ENCODE measurements around the gene RPS19. TPM values are rescaled to one million over a fixed set of nuclear protein-coding genes. Genes with fewer than 3 reads are reported as not detected.

Gene RPS19
- total and polyA plus RNA-seq, 10 of the 15 experiments (the other 5 are each of a cell fraction or from before 2014, with no cell fraction given): 2,615 to 5,578 (median 4,127) TPM

DNA sequence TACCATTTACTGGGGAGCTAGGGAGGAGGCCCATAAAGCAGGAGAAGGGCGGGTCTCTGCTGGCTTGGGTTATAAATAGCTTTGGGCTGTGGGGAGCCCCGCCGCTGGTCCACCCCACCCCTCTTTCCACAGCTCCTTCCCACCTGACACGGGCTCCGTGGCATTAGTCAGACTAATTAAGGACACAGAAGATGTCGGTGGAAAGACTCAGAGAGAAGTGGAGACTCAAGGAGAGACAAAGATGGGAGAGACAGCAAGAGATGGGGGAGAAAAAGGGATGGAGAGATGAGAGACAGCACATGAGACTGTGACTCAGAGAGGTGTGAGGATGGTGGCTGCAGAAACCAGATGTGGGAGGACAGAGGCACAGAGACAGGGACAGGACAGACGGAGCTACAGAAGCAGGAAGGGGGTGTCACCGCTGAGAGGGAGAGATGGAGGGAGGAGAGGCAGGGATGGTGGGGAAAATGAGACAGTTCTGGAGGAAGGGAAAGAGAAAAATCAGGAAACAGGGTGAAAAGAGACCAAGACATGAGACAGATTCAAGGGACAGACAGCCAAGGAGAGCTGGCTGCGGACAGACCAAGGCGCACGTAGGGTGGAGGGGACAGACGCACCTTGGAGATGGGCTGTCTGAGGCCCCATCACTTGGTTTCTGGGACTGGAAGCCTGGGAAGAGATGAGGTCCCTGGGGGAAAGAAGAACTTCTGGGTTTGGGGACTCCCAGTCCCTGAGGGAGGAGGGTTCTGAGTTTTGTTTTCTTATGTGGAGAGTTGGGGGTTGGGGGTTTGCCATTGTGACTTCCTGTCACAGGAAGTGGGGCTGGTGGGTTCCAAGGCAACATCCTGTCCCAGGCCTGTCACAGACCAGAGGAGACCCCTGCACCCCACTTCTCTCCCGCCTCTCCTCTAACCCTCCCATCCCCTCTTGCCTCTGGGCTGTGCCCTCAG, 27.0 kb downstream of the RPS19 start (continued):
- TF ChIP-seq SMAD1 (IDR thresholded peaks at IDR 0.05; ENCODE audit: low read depth, partially characterized antibody): peak; percentile 64
- TF ChIP-seq MEF2B (IDR thresholded peaks at IDR 0.05; ENCODE audit: partially characterized antibody, poor library complexity, severe bottlenecking): peak; percentile 98
- no peak for TF ChIP-seq NFYA (IDR thresholded peaks at IDR 0.05; ENCODE audit: borderline replicate concordance, low read depth, low read length)
- TF ChIP-seq, protein P1, sequence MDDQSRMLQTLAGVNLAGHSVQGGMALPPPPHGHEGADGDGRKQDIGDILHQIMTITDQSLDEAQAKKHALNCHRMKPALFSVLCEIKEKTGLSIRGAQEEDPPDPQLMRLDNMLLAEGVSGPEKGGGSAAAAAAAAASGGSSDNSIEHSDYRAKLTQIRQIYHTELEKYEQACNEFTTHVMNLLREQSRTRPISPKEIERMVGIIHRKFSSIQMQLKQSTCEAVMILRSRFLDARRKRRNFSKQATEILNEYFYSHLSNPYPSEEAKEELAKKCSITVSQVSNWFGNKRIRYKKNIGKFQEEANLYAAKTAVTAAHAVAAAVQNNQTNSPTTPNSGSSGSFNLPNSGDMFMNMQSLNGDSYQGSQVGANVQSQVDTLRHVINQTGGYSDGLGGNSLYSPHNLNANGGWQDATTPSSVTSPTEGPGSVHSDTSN (IDR thresholded peaks at IDR 0.05; ENCODE audit: insufficient replicate concordance, low read depth, low read length): peak; percentile 12
- TF ChIP-seq FOXM1 (IDR thresholded peaks at IDR 0.05; ENCODE audit: low read depth, low read length): 0 out of 2 replicates have a peak, but pooled peaks have one; percentile 46
- TF ChIP-seq, protein P2, sequence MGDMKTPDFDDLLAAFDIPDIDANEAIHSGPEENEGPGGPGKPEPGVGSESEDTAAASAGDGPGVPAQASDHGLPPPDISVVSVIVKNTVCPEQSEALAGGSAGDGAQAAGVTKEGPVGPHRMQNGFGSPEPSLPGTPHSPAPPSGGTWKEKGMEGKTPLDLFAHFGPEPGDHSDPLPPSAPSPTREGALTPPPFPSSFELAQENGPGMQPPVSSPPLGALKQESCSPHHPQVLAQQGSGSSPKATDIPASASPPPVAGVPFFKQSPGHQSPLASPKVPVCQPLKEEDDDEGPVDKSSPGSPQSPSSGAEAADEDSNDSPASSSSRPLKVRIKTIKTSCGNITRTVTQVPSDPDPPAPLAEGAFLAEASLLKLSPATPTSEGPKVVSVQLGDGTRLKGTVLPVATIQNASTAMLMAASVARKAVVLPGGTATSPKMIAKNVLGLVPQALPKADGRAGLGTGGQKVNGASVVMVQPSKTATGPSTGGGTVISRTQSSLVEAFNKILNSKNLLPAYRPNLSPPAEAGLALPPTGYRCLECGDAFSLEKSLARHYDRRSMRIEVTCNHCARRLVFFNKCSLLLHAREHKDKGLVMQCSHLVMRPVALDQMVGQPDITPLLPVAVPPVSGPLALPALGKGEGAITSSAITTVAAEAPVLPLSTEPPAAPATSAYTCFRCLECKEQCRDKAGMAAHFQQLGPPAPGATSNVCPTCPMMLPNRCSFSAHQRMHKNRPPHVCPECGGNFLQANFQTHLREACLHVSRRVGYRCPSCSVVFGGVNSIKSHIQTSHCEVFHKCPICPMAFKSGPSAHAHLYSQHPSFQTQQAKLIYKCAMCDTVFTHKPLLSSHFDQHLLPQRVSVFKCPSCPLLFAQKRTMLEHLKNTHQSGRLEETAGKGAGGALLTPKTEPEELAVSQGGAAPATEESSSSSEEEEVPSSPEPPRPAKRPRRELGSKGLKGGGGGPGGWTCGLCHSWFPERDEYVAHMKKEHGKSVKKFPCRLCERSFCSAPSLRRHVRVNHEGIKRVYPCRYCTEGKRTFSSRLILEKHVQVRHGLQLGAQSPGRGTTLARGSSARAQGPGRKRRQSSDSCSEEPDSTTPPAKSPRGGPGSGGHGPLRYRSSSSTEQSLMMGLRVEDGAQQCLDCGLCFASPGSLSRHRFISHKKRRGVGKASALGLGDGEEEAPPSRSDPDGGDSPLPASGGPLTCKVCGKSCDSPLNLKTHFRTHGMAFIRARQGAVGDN (IDR thresholded peaks at IDR 0.05): peak; percentile 61; the same call in 1 of the 2 replicates
- TF ChIP-seq, protein P3, sequence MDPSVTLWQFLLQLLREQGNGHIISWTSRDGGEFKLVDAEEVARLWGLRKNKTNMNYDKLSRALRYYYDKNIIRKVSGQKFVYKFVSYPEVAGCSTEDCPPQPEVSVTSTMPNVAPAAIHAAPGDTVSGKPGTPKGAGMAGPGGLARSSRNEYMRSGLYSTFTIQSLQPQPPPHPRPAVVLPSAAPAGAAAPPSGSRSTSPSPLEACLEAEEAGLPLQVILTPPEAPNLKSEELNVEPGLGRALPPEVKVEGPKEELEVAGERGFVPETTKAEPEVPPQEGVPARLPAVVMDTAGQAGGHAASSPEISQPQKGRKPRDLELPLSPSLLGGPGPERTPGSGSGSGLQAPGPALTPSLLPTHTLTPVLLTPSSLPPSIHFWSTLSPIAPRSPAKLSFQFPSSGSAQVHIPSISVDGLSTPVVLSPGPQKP (IDR thresholded peaks at IDR 0.05; ENCODE audit: low read depth, low read length): 0 out of 2 replicates have a peak, but pooled peaks have one; percentile 7
- TF ChIP-seq, protein P4, sequence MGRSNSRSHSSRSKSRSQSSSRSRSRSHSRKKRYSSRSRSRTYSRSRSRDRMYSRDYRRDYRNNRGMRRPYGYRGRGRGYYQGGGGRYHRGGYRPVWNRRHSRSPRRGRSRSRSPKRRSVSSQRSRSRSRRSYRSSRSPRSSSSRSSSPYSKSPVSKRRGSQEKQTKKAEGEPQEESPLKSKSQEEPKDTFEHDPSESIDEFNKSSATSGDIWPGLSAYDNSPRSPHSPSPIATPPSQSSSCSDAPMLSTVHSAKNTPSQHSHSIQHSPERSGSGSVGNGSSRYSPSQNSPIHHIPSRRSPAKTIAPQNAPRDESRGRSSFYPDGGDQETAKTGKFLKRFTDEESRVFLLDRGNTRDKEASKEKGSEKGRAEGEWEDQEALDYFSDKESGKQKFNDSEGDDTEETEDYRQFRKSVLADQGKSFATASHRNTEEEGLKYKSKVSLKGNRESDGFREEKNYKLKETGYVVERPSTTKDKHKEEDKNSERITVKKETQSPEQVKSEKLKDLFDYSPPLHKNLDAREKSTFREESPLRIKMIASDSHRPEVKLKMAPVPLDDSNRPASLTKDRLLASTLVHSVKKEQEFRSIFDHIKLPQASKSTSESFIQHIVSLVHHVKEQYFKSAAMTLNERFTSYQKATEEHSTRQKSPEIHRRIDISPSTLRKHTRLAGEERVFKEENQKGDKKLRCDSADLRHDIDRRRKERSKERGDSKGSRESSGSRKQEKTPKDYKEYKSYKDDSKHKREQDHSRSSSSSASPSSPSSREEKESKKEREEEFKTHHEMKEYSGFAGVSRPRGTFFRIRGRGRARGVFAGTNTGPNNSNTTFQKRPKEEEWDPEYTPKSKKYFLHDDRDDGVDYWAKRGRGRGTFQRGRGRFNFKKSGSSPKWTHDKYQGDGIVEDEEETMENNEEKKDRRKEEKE (IDR thresholded peaks at IDR 0.05): no peak
- TF ChIP-seq, protein P5, sequence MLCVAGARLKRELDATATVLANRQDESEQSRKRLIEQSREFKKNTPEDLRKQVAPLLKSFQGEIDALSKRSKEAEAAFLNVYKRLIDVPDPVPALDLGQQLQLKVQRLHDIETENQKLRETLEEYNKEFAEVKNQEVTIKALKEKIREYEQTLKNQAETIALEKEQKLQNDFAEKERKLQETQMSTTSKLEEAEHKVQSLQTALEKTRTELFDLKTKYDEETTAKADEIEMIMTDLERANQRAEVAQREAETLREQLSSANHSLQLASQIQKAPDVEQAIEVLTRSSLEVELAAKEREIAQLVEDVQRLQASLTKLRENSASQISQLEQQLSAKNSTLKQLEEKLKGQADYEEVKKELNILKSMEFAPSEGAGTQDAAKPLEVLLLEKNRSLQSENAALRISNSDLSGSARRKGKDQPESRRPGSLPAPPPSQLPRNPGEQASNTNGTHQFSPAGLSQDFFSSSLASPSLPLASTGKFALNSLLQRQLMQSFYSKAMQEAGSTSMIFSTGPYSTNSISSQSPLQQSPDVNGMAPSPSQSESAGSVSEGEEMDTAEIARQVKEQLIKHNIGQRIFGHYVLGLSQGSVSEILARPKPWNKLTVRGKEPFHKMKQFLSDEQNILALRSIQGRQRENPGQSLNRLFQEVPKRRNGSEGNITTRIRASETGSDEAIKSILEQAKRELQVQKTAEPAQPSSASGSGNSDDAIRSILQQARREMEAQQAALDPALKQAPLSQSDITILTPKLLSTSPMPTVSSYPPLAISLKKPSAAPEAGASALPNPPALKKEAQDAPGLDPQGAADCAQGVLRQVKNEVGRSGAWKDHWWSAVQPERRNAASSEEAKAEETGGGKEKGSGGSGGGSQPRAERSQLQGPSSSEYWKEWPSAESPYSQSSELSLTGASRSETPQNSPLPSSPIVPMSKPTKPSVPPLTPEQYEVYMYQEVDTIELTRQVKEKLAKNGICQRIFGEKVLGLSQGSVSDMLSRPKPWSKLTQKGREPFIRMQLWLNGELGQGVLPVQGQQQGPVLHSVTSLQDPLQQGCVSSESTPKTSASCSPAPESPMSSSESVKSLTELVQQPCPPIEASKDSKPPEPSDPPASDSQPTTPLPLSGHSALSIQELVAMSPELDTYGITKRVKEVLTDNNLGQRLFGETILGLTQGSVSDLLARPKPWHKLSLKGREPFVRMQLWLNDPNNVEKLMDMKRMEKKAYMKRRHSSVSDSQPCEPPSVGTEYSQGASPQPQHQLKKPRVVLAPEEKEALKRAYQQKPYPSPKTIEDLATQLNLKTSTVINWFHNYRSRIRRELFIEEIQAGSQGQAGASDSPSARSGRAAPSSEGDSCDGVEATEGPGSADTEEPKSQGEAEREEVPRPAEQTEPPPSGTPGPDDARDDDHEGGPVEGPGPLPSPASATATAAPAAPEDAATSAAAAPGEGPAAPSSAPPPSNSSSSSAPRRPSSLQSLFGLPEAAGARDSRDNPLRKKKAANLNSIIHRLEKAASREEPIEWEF (IDR thresholded peaks at IDR 0.05; ENCODE audit: insufficient replicate concordance, low read depth, low read length): peak; percentile 88
- TF ChIP-seq TBL1XR1 (IDR thresholded peaks at IDR 0.05; ENCODE audit: low read depth, low read length): peak; percentile 16; the same call in 1 of the 2 replicates
- TF ChIP-seq, protein P6, sequence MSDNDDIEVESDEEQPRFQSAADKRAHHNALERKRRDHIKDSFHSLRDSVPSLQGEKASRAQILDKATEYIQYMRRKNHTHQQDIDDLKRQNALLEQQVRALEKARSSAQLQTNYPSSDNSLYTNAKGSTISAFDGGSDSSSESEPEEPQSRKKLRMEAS (IDR thresholded peaks at IDR 0.05; ENCODE audit: low read depth, low read length): no peak

All from GM12878 (cell line).